ENCODE measurements around the gene LCN10.
"Not testable (repeated sequence)": the region's sequence is repeated elsewhere in the genome, so short reads cannot be mapped to it uniquely, and the experiment has no call there.

LCN10 gene

GRCh38 chr9:136719195-136719880 lies 23.4 kb downstream of the LCN10 start:
- DNase-seq (ENCODE audit: low spot score): no peak

GRCh38 chr9:136718345-136719194 lies 24.2 kb downstream of the LCN10 start:
- no peak for DNase-seq (ENCODE audit: low spot score)

DNA sequence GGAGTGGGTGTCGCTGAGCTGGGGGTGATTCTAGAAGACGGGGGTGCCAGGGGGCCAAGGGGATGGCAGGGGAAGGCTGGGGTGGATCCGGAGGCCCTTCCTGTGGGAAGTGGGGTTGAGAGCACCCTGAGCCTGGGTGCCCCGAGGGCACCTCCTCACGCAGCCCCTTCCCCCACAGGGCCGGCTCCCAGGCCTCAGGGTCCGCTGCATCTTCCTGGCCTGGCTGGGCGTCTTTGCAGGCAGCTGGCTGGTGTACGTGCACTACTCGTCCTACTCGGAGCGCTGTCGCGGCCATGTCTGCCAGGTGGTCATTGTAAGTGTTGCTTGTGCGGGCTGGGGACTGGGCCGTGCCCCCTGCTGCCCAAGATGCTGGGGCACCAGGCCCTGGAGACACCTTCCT lies 25.3 kb downstream of the LCN10 start:
- no peak for DNase-seq (ENCODE audit: low spot score)

DNA sequence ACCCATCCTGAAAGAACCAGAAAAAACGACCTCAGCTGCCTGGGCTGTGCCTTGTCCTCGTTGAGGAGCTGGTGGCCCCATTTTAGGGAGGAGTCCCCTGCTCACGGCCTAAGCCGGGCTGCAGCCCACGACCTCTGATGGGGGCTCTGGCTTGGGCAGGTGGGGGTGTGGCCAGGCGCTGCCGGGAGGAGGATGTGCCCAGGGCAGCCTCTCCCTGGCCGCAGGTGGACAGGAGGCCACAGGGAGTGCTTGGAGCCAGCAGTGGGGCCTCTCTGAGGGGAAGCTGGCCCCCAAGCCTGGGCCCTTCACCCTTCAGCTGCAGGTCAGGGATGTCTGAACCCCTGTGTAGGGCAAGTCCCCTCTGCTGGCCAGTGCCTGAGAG lies 27.9 kb downstream of the LCN10 start:
- DNase-seq (ENCODE audit: low spot score): no peak

DNA sequence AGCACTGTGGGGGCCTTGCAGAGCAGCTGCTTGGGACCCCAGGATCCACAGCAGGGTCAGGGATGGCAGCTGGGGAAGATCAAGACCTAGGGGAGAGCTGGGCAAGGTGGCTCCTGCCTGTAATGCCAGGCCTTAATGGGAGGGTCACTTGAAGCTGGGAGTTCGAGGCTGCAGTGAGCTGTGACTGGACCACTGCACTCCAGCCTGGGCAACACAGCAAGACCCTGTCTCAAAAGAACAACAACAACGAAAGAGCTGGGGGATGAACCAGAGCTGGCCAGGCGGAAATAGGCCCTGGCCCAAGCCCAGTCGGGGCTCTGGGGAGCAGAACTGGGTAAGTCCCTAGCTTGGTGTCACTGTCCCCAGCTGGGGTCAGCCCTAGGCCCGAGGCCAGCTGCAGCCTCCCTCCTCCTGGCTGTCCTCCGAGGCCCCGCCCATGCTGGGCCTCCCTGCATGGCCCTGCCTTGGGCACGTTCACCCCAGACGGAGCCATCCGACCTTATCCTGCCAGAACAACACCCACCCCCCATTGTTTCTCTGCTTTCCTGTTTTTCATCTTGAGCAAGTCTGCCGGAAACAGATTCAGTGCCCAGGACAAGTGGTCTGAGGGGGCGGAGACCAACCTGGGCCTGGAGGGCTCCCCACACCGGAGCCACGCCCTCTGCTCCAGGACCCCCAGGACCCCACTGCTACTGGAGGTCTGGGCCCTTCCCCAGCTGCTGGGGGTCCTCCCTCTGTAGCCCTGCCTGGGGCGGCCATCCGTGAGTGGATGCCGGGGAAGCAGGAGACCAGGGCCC lies 28.4 kb downstream of the LCN10 start:
- DNase-seq (ENCODE audit: low spot score): no peak

- DNase-seq (ENCODE audit: low spot score): no peak
Observed at GRCh38 chr9:136713550-136713949, 29.2 kb downstream of the LCN10 start.

DNA sequence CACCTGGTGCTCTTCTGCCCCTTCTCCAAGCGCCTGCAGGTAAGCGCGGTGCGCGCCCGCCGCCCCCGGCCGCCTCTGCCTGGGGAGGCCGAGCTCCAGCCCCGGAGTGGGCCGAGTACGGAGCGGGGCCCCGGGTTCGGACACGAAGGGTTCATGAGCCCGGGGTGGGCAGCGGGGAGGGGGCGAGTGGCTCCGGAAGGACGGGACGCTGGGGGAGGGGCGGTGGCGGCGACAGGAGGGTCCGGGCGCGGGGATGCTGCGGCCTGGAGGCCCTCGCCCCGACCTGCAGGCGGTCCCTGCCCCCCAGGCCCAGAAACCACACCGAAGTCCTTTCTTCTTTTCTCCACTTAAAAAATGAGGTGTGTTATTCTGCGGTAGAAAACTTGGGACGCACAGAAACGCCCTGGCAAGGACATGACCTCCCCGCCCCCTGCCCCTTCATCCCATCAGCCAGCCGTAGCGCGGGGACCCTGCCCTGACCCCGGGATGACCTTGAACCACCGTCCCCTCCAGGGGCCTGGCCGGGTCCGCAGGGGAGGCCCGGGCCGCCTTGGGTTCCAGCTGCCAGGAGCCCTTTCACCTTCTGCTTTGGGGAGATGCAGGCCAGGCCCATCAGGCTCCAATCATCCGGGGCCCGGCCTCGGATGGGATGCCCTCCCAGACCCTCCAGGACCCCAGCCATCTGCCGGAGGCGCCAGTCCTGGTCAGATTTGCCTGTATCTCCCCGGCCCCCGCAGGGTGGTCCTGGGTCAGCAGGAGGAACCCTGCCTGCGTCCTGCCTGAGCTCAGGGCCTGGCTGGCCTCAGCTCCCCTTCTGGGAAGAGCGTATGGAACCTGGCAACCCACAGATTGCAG lies 29.8 kb downstream of the LCN10 start:
- no peak for DNase-seq (ENCODE audit: low spot score)

GRCh38 chr9:136711751-136712689 lies 30.7 kb downstream of the LCN10 start, which contains the start of gene DIPK1B:
DIPK1B (plus strand) TSS chr9:136712572; CDS start chr9:136712666, 94 bp downstream.
- no peak for DNase-seq (ENCODE audit: low spot score)

DNA sequence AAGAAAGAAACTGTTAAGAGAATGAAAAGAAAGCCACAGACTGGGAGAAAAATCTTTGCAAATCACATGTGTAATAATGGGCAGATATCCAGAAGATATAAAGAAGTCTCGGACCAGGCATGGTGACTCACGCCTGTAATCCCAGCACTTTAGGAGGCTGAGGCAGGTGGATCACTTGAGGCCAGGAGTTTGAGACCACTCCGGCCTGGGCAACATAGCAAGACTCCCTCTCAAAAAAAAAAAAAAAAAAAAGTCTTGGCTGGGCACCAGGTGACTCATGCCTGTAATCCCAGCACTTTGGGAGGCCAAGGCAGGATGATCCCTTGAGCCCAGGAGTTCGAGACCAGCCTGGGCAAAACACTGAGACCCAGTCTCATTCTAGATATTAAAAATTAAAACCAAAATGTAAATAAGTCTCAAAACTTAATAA lies 31.5 kb downstream of the LCN10 start:
- DNase-seq (ENCODE audit: low spot score): not testable (repeated sequence)

- no peak for DNase-seq (ENCODE audit: low spot score)
Observed at GRCh38 chr9:136710543-136710942, 32.2 kb downstream of the LCN10 start.

DNA sequence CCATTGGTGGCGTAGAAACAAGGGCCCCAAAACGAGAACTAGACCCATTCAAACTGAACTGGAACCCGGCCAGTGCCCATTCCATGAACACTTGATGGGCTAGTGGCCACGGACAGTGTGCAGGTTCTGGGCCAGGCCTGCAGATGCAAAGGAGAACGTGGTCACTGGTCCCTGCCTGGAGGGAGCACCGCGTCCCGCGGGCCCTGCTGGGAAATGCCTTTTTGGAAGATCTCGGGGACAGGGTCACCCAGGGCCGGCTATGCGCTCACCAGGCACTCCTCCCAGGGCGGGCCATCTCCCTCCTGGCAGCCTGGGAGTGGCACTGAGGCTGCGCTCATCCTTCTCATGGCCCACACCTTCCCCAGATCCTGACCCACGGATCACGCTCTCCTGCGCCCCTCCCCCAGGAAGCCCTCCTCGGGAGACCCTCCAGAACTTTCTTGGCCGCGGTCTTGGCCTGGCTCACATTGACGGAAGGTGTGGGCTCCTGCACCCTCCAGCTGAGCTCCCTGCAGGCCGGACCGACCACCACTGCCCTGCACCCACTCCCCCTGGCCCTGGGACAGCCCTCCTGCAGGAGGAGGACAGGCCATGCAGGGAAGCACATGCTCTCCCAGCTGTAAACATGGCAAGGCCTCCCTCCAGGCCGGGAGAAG lies 33.2 kb downstream of the LCN10 start:
- DNase-seq (ENCODE audit: low spot score): no peak

- DNase-seq (ENCODE audit: low spot score): no peak
Observed at GRCh38 chr9:136707849-136708517, 34.8 kb downstream of the LCN10 start.

- no peak for DNase-seq (ENCODE audit: low spot score)
Observed at GRCh38 chr9:136707011-136707410, 35.7 kb downstream of the LCN10 start.

DNA sequence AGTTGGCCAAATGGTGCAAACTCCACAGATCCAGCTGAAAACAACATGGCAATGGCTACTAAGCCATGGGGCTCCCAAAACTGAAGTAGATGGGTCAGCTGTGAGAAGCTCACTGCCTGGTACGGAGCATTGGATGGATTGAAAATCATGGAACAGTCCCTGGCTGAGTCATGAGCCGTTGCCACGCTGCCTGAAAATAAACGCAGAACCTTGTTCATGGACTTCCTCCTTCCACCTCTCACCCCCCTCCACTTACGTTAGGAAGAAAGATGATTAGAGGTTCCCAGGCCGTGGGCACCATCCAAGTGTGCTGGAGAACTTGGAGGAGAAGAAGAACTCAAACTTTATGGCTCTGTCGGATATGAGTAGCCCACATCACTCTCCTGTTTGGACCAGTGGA lies 37.2 kb downstream of the LCN10 start:
- no peak for DNase-seq (ENCODE audit: low spot score)

GRCh38 chr9:136704741-136705140 lies 38.0 kb downstream of the LCN10 start:
- not testable (repeated sequence) for DNase-seq (ENCODE audit: low spot score)

DNA sequence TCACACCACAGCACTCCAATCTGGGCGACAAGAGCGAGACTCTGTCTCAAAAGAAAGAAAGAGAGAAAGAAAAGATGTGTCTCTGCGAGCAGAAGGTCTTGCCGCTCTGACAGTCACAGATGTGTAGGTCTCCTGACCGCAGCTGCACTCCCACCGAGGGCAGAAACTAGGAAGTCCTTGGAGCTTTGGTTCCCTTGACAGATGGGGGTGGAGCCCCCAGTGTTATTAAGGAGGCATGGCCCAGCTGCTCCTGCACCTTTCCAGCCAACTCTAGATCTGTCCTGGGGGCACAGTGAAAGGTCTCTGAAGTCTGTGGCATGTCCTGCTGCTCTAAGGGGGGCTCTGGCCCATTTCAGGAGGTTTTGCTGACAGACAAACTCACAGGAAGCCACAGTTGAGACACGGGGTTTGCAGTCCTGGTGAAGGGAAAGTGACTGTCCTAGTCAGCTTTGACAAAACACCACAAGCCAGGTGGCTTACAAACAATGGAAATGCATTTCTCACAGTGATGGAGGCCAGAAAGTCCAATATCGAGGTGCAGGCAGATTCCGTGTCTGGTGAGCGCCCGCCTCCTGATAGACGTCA lies 39.4 kb downstream of the LCN10 start:
- DNase-seq (ENCODE audit: low spot score): no peak

- DNase-seq (ENCODE audit: low spot score): no peak
Observed at GRCh38 chr9:136701668-136702053, 41.1 kb downstream of the LCN10 start.

DNA sequence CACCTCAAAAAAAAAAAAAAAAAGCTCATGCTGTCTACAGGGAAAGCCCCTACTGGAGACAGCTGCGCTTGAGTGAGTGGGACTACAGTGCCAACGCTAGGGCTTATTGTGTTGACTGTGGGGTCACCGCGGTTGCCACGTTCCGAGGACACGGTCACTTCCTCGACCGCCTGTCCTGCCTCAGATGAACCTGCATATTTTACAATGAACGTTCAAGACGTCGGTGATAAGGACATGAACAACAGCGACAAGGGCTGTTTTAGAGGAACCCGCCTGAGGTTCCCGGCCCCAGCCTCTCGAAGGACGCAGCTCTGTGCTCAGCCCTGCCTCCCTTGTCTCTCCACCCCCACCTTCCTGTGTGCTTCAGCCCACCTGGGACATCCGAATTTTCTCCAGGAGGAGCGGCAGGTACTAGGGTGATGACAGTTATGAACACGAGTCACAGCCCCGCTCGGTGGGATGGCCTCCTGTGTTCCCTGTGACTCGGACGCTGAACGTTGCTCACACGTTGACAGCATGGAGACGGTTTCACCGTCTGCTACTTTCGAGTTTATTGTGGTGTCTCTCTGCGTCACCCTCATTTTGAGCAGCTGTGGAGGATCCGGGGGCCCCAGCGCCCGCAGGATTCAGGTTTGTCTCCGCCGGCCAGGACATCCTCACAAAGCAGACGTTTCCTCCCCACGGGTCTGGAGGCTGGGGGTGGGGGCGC lies 41.6 kb downstream of the LCN10 start:
- DNase-seq (ENCODE audit: low spot score): peak; percentile 50

Data from kidney tubule cell (primary cell).